GM21526 (cell line): ENCODE data around the gene NHSL1.

ENCODE experiments used
- ATAC-seq: cut with Tn5 transposase; IDR thresholded peaks from one replicate; pipeline ENCODE4 v1.9.1; 2021; ENCODE audit warnings: moderate library complexity; ENCODE audit not compliant: unreplicated experiment, low FRiP score

The NHSL1 gene

GRCh38 chr6:138382498-138383265, 116.6 kb downstream of the NHSL1 start:
- ATAC-seq, result no peak

- no peak for ATAC-seq
These were observed 120.8 kb downstream of the NHSL1 start for GRCh38 chr6:138378463-138378862.

DNA sequence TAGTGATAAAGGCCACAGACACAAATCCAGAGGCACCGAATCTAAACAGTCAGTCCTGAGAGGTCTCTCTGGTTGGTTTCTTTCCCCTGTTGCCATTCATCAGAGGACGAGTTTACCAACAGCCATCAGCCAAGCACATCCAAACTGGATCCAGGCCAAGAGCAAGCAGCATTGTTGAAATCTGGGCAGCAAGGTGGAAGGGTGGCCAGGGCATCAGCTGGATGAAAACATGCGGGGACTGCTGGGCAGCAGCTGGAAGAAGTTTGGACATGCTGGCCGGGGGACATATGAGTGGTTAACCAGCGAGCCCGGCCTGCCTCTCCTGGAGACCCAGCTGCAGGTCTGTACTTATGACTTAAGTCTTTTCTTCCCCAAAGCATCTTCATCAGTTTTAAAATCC, 121.5 kb downstream of the NHSL1 start, which contains the start of gene SMIM28:
SMIM28 (plus strand) TSS at position 62 of the 400 bp plus-strand sequence; CDS start at position 230, 168 bp downstream.
- no peak for ATAC-seq

DNA sequence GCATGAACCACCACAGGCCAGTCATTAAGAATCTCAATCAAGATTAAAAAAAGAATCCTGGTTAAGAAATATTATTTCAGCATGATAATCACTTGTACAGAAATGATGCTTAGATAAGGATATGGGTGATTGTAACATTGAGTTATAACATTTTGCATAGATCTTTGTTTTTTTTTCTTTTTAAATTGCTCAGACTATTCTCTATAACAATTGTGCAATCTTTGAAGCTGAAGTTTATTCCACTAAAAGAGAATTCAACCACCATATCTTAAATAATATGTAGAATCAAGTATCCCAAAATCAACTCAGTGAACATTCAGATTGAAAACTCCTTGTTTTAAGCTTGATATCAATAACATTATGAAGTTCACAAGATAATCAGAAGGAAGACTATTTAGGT, 122.3 kb downstream of the NHSL1 start:
- ATAC-seq, result no peak

DNA sequence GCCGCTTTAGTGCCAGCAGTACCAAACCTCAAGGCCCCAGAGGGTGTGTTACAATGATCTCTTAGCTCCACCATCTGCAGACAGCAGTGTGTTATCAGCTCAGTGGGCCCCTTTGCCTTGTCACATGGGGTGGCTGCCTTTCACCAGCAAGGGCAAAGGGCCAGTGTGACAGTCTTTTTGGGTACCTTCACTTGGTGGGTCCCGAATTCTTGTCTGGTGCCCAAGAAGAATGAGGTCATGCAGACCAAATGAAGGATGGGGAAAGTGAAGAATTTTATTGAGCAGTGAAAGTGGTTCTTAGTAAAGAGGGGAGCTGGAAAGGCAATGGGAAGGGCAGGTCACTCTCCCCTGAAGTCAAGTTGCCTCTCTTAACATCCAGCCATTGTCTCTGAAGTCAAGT, 124.5 kb downstream of the NHSL1 start:
- ATAC-seq, result no peak

DNA sequence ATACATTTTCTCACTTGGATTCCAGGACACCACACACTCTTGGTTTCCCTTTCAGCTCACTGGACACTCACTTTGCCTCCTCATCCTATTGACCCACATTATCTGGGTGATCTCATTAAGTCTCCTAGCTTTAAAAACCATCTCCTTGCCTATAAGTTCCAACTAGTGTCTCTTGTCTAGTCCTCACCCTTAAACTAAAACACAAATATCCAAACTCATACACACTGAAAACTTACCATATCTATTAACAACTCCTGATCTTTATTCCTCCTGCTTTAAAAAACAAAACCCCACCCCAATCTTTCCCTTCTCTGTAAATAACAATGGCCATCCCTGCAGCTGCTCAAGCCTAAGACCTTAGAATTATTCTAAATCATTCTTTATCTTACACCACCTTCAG, 125.1 kb downstream of the NHSL1 start:
- no peak for ATAC-seq

GRCh38 chr6:138372711-138373463, 126.4 kb downstream of the NHSL1 start:
- ATAC-seq, result no peak
